GM19035 (cell line): ENCODE results near the gene BMP7.

Experiments
- ATAC-seq: cut with Tn5 transposase; IDR thresholded peaks from one replicate; pipeline ENCODE4 v1.9.1; 2021; ENCODE audit not compliant: unreplicated experiment

The BMP7 gene

DNA sequence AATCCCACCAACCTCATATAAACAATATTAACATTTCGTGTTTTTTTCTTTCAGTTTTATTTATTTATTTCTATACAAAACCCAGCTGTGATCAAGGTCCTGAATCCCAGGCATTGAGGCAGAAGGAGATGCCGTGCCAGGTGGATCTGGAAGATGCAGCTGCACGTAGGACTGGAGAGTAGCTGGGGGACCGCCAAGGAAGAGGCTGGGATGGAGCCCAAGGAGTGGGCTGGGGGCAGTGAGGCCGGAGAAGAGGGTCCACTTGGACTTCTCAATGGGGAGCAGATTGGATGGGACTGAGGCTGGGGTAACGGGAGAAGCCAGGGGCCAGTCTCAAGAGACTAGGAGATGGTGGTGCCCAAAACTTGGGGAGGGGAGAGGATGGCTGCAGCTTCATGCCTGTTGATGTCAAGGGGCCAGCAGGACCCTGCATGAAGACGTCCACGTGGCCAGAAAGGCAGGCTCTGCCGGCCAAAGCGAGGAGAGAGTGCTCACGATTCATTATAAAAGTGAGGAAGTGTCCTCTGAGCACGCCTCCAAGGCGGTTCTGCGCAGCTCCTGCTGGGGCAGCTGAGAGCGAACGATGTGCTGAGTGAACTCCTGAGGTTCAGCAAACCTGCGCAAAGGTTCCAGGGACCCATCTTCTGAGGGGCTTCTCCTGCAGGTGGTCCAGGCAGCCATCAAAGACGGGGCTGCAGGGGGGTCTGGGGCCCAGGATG is 110.3 kb downstream of the BMP7 start:
- no peak for ATAC-seq

DNA sequence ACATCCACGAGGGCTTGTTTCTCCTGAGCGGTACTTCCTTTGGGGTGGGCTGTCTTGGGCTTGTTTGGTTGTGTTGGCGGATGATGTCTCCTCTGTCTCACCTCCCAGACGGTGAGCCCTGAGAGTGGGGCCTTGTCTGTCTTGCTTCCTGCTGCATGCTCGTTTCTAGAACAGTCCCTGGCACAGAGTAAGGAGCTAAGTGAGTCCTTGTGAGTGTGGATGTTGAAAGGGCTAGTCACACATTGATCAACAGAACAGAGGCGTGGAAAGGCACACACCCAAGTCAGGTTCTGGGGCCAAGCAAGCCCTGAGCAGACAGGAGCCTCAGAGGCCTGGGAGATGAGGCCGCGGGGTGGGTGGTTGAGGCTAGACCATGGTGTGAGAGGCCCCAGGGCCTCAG is 111.0 kb downstream of the BMP7 start:
- no peak for ATAC-seq

DNA sequence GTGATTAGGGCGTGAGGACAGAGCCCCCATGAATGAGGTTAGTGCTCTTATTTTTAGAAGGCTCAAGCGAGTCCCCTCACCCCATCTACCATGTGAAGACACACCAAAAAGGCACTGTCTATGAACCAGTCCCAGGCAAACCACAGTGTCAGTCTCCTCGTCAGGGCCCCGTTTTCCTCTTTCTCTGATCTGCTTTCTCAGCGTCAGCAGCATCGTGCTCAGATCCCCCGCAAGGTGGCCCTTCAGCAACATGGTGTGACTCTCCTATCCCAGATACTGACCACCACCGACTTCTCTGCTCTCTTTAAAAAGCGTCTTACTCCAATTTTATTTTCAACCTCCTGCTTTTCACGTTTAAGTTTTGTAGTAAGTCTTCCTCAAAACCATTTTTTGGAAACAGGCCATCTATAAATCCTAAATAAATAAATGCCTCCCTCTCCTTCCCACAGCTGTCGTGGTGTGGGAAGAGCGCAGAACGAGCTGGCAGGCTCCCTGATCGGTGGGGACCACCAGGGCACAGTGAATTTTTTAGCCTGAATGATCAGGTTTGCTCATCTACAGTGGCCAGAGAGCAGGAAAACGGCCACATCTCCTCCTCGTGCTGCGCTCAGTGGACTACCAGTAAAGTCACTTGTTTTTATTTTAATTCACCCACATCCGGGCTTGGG is 113.1 kb downstream of the BMP7 start:
- ATAC-seq = no peak

DNA sequence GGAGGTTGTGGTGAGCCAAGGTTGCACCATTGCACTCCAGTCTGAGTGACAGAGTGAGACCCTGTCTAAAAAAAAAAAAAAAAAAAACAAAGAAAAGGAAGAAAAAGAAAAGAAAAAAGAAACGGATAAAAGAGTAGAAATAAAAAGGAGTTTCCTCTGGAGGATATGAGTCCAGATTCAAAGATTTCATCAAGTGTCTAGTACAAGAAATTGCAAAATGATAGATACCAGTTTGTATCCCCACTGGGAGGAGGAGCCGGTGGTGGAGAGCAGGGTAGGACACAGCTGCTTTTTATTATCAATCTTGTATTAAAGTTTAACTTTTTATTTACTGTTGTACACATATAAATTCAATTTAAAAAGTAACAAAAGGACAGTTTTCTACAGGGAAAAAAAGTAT is 113.9 kb downstream of the BMP7 start:
- no peak for ATAC-seq

DNA sequence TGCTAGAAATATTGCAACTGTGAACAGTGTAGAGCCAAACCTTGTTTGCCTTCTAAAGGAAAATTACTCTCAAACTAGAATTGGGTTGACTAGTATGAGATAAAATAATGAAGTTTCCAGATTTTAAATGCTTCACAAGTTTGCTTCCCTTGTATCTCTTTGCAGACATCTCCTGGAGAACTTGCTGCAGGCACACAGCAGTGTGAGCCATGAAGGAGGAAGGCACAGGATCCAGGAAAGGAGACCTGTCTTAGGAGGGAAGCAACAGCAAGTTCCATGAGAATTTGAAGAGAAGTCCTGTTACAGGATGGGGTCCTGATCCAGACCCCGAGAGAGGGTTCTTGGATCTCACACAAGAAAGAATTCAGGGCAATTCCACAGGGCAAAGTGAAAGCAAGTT is 115.9 kb downstream of the BMP7 start:
- no peak for ATAC-seq

DNA sequence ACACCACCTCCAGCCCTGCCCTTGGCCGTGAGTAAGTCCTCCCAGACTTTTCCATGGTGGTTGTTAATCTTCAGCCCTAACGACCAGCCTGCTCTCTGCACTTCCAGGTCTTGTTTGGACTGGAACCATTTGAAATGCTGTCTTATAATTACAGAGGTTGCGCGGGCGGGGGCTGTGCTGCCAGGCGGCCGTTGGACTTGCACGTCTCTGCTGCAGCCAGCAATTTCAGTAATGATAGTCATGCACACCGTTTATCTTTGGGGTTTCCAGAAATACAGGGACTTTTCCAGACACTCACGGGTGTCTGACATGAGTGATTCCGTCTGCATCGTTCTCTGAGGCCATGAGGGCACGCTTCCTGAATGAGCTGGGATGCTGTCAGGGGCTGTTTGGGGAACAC is 118.2 kb downstream of the BMP7 start:
- ATAC-seq = no peak

DNA sequence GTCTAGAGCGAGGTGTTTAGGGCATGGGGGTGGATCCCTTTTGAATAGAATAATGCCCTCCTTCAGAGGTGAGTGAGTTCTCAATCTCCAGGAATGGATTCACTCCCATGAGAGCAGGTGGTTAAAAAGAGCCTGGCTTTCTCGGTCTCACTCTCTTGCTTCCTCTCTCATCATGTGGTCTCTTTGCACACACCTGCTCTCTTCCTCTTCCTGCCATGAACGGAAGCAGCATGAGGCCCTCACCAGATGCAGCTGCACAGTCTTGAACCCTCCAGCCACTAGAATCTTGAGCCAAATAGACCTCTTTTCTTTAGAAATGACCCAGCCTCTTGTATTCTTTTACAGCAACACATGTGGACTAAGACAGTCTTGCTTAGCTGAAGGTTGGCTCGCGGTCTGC is 119.3 kb downstream of the BMP7 start:
- no peak for ATAC-seq

DNA sequence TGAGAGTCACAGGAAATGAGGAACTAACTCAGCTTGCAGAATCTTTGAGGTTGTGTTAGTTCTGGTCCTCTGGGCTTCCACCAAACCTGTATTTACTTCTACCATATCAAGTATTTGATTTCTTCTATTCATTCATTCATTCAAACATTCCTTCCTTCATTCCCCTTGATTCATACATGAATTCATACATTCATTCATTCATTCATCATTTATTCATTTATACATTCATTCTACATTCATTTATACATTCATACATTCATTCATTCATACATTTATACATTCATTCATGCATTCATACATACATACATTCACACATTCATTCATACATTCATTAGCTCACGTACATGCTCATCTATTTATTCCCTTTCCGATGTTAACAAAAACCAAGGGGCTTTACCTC is 120.3 kb downstream of the BMP7 start:
- ATAC-seq = no peak

DNA sequence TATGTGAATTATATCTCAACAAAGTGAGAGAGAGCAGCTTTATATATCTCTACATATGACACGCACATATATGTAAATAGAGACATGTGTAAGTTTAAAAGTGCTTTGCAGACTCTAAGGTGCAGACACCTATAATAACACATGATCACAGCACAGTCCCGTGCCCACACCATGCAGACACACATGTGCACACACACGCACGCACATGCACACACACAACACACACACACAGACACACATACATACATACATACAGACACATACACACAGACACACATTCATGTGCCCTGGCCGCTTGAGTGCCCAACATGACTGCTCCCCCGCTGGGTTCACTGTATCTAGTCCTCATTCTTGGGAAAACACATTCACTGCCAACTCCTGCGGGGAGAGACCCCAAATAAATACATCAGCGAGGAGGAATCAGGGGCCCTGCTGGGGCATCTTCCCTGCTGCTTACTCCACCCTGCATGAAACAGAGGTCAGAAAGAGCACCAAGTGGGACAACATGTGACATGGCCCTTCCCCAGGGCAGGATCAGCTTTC is 121.3 kb downstream of the BMP7 start:
- ATAC-seq = no peak

DNA sequence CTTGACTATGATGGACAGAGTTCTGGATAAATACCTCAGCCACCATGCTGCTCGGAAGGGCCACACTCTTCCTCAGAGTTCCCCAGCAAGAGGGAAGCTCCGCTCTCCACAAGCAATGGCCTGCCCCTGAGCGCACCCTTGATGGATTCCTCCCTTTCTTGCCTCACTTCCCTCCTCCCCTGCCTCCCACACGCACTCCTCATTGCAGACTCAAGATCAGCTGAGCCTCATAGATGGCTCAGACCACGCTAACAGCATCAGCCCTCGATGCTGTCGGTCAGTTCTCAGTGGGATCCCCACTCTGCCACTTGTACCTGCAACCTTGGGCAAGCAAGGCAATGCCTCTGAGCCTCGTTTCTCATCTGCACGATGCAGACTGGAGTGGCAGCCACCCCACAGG is 123.3 kb downstream of the BMP7 start:
- ATAC-seq = no peak

DNA sequence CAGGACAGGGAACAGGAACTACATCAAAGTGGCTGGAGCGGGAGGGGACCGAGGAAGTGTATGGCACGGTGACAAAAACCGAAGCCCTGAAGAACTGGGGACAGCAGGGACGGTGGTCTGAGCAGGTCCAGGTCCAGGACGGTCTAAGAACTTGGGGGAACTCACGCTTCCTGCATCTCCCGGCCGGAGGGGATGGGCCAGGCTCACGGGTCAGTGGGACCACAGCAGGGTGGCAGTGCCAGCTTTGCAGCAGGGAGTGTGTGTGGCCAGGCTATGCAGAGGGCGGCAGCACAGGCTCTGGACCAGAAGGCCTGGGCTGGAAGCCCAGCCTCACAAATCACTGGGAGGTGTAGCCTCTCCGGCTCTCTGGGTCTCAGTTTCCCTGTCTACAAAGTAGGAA is 123.8 kb downstream of the BMP7 start:
- ATAC-seq = no peak

DNA sequence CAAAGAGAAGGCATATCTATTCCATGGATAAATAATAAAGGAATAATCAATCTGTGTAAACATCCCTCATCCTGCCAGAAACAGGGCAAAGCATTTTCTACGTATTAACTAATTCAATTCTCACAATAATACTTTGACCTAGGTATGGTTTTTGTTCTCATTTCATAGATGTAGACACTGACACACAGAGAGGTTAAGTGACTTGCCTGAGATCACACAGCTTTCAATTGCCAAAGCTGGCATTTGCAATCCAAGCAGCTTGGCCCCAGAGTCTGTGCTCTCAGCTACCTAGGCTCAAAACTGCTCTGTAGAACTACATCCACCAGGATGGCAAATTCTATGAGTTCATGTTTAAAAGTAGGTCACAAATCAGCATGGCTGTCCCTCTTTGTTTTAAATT is 124.9 kb downstream of the BMP7 start:
- no peak for ATAC-seq

DNA sequence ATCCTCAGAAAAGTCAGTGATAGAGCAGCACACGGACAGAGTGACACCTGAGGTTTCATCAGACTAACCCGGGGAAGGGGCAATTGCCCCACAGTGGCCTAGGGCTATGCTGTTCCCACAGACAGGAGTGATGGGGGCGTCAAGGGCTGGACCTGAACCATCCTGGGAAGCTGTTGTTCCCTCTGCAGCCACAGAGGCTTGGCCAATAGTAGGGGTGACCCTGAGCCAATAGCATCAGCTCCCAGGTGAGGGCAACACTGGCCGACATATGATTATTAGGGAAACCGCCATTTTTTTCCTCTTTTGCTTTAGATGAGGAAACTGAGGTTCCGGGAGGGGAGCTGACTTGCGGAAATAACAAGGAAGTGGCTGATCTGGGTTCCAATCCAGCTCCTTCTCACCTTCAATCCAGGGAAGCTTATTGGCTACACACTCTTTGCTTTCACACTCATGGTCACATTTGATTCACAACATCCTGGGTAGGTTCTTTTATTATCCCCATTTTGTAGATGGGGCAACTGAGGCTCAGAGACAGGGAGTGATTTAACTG is 126.0 kb downstream of the BMP7 start:
- no peak for ATAC-seq

DNA sequence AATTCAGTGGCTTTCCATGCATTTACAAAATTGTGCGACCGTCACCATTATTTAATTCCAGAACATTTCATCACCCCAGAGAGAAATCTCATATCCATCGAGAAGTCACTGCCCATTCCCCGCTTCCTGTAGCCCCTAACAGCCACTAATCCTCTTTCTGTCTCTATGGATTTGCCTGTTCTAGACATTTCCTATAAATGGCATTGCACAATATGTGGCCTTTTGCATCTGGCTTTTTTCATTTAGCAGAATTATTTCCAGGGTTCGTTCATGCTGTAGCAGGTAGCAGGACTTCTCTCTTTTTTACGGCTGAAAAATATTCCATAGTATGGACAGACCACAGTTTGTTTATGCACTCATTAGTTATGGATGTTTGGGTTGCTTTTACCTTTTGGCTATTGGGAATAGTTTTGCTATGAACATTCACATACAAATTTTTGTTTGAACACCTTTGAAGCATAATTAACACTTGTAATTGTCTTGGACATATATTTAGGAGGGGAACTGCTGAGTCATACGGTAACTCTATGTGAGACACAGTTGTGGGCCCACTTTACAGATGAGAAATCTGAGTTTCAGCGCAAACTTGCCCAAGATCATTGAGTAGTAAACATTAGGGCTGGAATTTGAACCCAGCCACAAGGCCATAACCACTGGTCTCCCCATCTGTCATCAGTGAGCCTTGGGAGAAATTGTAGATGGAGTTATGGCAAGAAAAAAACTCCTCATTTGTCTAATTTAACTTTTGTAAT is 126.9 kb downstream of the BMP7 start:
- no peak for ATAC-seq

DNA sequence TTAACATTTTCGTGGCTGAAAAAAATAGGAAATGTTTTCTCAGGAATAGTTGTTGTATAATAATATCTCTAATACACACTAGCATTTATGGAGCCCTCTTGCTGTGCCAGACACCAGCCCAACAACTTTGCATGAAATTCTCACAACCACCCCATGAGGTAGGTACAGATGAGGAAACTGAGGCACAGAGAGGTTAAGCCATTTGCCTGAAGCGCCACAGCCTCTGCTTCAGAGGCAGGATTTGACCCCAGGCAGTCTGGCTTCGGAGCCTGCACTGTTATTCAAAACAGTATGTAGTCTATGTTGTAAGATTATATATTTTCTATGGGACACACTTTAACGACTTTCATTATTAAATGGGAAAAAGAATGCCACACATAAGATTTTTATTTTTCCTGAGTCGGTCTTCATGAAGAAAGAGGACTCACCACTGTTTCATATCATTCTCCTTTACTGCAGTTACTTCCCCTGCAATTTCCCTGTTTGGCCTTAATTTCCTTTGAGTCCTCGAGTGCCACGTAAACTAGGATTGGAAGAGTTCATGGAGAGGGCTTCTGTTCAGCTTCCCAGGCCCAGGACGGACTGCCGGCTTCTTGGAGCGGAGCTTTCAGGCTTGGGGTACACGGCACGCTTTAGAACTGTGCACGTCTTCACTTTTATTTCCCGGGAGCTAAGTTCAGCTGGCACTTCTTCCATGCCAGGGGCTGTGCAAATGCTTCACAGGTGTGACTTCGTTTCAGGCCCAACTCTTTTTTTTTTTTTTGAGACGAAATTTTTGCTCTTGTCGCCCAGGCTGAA is 128.0 kb downstream of the BMP7 start:
- ATAC-seq = no peak

DNA sequence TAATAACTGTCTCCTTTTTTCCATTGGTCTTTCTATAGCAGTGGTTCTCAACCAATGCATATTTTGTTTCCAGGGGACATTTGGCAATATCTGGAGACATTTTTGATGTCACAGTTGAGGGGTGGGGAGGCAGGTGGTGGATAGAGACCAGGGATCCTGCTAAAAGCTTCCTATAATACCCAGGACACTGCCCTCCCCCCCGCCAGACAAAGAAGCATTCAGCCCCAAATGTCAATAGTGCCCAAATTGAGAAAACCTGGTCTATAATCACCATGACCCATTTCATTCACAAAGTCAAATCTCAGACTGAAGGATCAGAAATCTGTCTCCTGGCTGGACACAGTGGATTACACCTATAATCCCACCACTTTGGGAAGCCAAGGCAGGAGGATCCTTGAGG is 128.8 kb downstream of the BMP7 start:
- ATAC-seq = no peak

DNA sequence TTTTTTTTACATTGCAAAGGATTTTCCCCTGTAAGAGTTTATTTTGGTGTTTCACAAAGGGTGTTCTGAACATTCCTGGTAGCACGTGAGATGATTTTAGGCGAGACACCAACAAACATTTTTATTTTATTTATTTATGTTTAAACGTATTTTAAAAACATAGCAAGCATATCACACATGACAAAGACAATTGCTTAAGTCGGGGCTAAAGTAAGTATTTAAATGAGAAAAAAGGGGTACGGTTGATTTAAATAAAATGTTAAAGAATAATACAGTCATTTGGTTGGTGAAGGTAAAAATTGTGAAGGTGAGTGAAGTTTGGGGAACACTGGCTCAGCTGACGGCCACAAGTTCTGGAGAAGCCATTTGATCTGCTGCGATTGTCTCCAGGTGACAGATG is 129.7 kb downstream of the BMP7 start:
- no peak for ATAC-seq

DNA sequence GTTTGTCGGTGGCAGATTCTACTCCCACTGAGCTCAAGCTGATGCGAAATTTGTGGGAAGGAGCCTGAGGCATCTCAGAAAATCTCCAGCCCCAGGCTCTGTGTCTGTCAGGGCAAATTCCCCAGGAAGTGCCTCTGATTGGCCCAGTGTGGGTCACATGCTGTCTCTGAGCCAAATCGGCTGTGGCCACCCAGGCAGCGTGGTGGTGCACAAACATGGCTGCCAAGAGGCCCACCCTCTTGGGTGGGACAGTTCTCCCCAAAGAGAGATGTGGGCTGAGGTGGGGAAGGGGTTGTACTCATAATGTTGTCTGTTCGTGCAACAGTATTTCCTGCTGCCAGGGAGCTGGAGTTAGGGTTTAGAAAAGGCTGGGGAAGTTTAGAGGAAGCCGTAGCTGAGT is 130.6 kb downstream of the BMP7 start:
- ATAC-seq = no peak

DNA sequence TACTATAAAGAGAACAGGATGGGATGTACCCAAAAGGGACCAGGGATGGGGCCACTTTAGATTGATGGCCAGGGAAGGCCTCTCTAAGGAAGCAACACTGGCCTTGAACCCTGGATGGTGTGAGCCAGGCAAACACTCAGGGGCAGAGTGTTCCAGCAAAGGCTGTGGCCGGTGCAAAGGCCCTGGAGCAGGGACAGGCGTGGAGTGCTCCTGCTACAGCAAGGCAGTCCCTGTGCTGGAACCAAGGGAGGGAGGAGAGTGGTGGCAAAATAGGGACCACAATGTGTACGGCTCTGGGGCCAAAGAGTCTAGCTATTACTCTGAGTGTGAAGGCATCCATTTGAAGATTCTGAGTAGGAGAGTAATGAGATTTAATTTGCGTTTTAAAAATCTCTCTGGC is 131.6 kb downstream of the BMP7 start:
- ATAC-seq = no peak

DNA sequence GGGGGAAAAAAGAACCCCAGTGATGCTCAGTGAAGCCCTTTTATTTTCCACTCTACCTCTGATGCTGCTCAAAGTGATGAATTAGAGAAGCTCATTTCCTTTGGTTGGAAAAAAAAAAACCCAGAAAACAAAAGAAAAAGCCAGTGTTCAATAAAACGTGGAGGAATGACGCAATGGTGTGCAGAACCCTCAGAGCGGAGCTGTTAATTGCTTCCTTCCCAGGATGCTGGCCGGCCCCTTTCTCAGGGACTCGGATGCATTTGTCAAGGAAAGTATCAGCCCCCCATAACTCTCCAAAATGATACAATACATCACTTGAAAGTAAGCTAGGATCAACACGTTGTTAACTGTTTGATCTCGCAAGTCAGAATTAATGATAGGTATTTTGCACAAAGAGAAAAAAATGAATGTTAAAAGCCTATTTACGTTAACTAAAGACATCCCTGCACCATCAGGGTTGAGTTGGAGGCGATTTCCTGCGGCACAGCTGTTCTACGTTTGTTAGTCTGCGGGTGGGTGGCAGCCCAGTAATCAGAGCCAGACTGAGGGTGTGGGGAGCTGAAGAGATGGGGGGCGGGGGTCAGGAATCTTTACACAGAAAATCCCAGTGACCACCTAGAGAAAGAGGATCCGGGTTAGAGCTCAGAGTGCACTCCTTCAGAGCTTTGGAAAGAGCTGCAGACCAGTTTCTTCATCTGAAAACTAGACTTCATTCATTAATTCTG is 132.4 kb downstream of the BMP7 start:
- no peak for ATAC-seq
